Stimulated activated CD4-positive, alpha-beta T cell treated with anti-CD3 and anti-CD28 coated beads, Interleukin-2, amount 100 ng/mL, for 24 hours (primary cell): ENCODE results near the gene NCOA7.

Experiments
- DNase-seq, 2 donors: peaks; one replicate each; pipeline ENCODE4 v3.0.0-alpha.2; 2020

NCOA7 gene, protein sequence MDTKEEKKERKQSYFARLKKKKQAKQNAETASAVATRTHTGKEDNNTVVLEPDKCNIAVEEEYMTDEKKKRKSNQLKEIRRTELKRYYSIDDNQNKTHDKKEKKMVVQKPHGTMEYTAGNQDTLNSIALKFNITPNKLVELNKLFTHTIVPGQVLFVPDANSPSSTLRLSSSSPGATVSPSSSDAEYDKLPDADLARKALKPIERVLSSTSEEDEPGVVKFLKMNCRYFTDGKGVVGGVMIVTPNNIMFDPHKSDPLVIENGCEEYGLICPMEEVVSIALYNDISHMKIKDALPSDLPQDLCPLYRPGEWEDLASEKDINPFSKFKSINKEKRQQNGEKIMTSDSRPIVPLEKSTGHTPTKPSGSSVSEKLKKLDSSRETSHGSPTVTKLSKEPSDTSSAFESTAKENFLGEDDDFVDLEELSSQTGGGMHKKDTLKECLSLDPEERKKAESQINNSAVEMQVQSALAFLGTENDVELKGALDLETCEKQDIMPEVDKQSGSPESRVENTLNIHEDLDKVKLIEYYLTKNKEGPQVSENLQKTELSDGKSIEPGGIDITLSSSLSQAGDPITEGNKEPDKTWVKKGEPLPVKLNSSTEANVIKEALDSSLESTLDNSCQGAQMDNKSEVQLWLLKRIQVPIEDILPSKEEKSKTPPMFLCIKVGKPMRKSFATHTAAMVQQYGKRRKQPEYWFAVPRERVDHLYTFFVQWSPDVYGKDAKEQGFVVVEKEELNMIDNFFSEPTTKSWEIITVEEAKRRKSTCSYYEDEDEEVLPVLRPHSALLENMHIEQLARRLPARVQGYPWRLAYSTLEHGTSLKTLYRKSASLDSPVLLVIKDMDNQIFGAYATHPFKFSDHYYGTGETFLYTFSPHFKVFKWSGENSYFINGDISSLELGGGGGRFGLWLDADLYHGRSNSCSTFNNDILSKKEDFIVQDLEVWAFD

DNA sequence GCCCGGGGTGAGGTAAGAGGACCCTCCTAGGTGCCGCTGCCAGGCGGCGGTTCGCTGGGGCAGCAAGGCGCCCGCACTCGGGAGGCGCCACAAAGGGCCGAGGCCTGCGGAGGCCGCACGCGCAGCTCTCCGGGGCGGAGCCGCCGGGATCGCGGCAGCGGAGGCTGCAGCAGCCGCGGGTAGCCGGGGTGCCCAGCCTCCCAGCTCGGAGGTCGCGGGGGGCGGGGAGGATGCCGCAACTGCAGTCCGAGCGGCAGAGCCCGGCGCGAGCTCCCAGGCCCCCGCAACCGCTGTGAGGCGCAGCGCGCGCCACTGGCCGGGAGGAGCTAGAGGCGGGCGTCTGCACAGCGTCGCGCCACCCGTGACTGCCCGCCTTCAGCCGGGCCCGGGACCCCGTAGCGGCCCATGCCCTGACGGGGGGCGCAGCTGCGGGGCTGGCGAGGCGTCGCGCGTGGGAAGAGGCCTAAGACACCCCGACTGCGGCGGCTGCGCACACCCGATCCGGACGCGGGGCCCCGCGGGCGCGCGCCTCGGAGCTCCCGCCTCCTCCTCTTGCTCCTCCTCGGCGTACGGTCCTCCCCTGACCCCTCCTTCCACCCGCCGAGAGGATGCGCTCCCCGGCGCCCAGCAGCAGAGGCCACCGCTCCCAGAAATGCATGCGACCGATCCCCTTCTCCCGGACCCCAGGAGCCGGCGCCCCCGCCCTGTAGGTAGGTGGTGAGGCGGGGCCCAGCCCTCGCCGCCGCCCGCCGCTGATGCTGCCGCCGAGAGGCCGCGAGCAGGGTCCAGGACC lies at the start of gene NCOA7:
Gene NCOA7, plus strand, starts transcription at position 603 of the 793 bp plus-strand sequence. CDS start 24,395 bp downstream, outside the sequence.
- peak; percentile 79 to 80 for DNase-seq

DNA sequence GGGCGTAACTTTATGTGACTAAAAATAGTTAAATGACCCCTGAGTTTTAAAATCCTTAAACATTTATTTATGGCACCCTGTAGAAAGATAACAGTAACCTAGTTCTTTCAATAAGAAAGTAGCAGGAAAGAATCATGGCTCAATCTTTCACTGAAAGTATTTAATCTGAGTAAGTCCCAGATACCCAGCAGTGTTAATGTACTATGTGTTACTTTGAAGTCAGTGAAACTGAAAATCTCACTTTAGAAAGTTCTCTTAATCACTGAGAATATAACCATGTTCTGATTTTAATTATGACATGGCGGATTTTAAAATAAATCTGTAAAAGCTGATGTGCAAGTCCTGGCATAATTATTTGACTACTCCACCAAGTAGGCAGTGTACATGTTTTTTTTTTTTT lies 49.4 kb upstream of the NCOA7 start:
- DNase-seq: no peak

DNA sequence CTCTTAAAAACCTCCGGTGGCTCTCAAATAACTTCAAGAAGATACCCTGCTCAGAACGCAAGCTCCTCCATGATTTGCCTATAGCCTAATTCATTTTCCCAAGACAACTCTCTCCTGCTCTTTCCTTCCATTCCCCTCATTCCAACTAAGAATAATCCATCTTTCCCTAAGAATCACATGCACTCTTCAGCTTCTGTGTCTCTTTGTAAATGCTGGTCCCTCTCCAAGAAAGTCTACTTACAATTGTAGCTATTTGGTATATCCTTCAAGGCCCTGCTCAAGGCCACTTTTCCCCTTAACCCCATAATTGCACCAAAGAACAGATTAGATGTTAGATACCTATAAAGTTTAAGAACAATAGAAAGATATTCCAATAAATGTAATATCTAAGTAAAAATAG lies 48.7 kb upstream of the NCOA7 start:
- no peak for DNase-seq

DNA sequence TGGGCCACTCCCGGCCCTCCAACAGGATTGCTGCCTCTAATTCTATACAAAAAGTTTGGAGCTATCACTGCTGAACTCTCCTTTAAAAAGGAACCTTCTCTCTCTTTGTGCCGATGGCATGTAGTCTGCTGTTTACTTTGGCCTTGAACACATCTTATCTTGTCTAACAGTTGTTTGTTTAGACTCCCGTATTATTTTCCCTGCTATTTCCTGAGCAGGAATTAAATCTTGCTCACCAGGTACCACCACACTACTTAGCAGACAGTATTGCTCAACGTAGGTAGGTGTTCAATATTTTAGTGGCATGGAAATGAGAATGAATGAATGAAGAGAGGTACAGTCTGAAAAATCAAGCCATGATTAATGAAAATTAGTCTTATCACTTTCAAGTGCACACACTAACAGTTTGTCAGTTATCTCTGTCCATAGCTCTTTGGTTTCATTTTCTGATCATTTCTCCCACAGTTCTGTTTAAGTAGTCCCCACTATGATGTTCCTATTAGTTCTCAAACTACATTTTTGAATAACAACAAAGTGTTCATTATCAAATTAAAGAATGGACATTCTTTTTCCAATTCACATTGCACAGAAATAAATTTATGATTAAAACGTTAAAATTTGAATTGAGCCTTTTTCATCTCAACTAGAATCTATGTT lies 48.2 kb upstream of the NCOA7 start:
- DNase-seq: no peak

GRCh38 chr6:125743604-125744003 lies 47.2 kb upstream of the NCOA7 start:
- DNase-seq: no peak

GRCh38 chr6:125745281-125746018 lies 45.3 kb upstream of the NCOA7 start:
- no peak for DNase-seq

- DNase-seq: no peak
Measured at GRCh38 chr6:125746019-125746414, 44.7 kb upstream of the NCOA7 start.

DNA sequence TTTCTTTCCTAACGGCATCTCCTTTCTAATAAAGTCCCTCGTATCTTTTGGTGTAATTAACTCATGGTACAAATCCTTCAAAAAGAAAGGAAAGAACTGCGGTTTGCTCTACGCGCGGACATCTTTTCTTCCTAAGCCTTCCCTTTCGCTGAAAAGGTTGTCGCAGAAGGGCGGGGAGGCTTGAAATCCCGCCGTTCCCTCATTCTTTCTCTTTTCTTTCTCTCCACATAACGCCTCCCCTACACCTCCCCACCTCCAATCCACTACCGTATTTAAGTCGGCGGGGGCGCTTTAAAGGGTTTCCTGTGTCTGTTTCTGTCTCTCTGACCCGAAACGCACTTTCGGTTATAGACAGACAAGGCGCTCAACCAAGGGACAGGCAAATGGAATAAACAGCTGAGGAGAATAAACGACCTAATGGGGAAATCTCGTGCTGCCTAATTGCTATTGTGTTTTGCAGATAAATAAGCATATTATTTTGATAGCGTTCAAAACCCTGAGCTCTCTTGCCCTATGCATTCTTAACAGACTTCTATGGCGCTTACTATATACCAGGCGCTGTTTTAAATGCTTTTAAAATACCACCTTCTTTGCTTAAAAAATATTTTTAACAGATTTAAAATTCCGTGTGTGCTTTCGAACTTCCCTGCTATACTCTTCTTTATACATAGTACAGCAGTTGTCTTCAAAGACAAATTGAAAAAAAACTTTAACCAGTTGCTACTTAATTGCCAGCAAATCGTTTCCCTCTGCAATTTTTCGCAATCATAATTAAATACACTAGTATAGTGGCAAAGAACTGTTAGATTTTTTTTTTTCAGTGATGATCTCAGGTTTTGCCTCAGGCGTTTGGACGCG lies 43.8 kb upstream of the NCOA7 start:
- DNase-seq: peak; percentile 66 to 67

GRCh38 chr6:125747589-125748405 lies 43.0 kb upstream of the NCOA7 start:
- peak; percentile 32 for DNase-seq

DNA sequence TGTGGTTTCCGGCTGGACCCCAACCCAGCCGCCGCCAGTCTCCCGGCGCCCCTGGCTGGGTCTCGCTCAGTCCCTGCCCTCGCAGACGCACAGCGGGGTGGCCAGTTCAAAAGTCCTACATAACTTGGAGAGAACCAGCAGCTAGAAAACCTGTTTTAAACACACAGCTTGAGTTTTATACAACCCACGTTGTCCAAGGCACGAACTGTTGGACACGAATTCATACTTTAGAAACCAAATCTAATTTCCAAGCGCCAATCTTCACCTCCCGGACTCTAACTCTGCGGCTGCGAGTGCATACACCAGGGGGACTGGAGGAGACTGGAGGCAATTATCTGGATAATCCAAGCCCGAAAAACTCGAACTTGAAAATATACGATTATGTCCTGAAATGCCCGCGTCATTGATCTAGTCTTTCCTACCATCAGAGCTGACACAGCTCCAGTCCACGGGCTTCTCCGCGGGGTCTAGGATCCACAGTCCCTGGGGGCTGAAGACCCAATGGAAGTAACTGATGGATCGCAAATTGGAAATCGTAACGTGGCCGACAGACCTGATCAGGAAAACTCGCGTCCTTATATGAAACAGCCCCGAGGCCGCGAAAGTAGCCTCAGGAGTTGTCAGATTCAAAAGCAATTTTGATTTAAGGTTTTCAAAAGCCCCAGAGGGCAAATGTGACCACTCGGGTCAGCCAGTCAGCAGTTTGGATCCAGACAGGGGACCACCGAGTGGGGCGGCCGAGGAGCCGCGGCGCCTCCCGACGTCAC lies 42.2 kb upstream of the NCOA7 start:
- DNase-seq: peak; percentile 16 to 20

- DNase-seq: peak; percentile 82 to 90
Measured at GRCh38 chr6:125749173-125749864, 41.4 kb upstream of the NCOA7 start, which contains the start of gene HEY2. Gene HEY2 (plus strand): TSS chr6:125749632. CDS start chr6:125749777, 145 bp downstream.

DNA sequence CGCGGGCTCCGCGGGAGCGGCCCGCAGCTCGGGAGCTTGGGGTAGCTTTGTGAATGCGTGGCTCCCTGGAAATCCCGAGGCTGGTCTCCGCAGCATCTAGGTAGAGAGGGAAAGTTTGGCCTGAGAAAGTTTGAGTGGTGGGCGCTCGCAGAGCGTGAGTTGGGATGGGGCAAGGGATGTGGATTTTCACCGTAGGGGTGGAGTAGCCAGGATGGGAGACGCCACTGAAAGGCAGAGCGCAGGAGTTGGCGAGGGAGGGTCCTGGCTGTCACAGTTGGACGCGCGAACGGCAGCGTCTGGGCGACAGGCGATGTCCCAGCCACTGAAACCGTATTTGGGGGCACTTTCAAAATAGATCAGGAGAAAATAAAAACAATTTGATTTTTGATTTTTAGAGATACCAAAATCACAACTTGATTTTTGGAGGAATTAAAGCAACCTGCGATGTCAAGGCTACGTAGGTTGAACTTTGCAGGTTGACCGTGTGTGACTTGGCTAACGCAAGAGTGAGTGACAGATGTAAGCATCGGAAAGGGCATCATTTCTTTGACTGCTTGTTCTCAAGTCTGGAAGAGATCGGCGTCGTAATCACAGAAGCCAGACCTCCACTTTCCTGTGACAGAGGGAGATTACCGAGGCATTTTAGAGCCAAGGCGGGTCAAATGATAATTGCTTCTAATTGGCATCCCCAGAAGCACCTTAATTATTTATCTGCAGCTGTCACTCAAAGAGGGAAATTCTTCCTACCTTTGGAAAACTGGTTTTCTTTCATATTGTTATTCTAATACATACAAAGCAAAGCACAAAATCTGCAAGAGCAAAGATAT lies 40.7 kb upstream of the NCOA7 start:
- no peak for DNase-seq

GRCh38 chr6:125750692-125751333 lies 39.9 kb upstream of the NCOA7 start:
- no peak for DNase-seq

DNA sequence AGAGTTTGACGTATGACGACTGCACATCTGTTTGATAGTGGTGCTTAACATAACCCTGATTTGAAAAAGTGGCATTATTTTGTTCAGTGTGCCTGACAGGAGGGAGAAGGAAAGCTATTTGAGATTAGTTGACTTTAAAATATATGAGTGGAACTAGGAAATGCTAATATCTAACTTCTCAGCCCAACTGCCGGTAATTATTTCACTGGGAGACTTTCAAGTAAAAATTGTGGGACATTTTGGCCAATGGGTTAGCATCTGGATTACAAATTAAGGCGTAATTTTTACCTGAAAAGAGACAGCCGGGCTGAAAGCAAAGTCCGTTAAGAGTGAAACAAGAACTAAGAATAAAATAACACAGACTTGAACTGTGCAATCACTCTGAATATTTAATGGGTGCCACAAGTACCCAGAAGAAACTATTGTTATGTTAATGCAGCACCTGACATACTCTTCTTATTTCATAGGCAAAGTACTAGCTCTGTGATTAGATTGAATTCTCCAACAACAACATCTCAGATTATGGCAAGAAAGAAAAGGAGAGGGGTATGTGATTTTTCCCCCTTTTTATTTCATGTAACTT lies 39.3 kb upstream of the NCOA7 start:
- no peak for DNase-seq

GRCh38 chr6:125752773-125753172 lies 38.0 kb upstream of the NCOA7 start:
- DNase-seq: no peak

GRCh38 chr6:125753218-125753936 lies 37.4 kb upstream of the NCOA7 start:
- no peak for DNase-seq
